Activated T-helper 17 cell treated with anti-CD3 and anti-CD28 coated beads, Interleukin-2, amount 50 U/mL, for 72 hours (primary cell): ENCODE results near the gene PKLR. TPM values are rescaled to one million over a fixed set of nuclear protein-coding genes. Genes with fewer than 3 reads are reported as not detected.
A peak's percentile ranks its signal among the peaks of the same experiment; 100 is the strongest.

Source experiments
- ATAC-seq: fragments of 150-1000 bp; cut with Tn5 transposase; replicated peaks from 2 replicates; pipeline ENCODE4 v1.10.0; 2021; ENCODE audit warnings: mild to moderate bottlenecking, moderate library complexity
- H3K27ac Mint-ChIP-seq: one replicate; pipeline ENCODE4 v1.8.0; 2022; ENCODE audit warnings: mixed read lengths
- H3K27me3 Mint-ChIP-seq: one replicate; pipeline ENCODE4 v1.8.0; 2022; ENCODE audit warnings: mixed read lengths
- H3K36me3 Mint-ChIP-seq: one replicate; pipeline ENCODE4 v1.8.0; 2022; ENCODE audit warnings: low read depth, mild to moderate bottlenecking, mixed read lengths
- H3K4me1 Mint-ChIP-seq: one replicate; pipeline ENCODE4 v1.8.0; 2022; ENCODE audit warnings: mixed read lengths
- H3K4me3 Mint-ChIP-seq: one replicate; pipeline ENCODE4 v1.8.0; 2022; ENCODE audit warnings: mild to moderate bottlenecking, mixed read lengths
- H3K9me3 Mint-ChIP-seq: one replicate; pipeline ENCODE4 v1.8.0; 2022; ENCODE audit warnings: mixed read lengths
- total RNA-seq, 2 donors: library from RNA; stranded (reverse); gene quantifications; one replicate each; pipeline ENCODE4 v1.2.3, GENCODE V29; 2022

Gene PKLR
- total RNA-seq, 2 donors from 2014 or later: not detected

DNA sequence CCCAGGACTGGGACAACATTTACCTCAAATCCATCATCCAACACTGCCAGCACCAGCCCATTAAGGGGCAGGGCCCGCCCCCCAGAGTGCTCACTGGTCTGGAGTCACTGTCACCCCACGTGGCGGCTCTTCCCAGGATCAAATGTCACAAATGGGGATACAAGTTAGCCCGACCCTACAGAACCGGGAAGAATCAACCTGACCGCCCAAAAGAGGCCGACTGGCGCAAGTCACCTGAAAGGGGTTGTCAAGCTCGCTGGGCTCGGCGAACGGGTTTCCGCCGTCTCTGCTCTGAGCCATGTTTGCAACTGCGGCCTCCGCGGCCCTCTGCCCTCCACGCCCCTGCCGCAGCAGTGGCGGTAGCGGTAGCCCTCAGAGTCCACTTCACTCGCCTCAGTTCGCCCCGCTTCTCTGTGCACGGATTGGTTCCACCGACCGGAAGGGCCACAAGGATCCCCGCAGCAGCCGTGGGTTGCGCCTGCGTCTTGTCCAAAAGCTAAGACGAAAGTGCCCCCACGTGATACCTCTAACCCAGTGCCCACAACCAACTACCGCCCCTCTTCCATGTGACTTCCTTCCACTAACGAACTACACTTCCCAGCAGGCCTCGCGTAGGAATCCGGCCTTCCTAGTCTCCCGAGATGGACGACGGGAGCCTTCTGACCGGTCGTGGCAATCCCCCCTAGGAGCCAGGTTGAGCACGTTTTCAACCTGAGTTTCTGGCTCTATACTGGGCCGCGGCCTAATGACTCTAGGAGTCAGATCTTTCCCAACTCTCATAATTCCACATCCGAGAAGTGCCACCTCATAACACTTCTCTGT lies 39.2 kb downstream of the PKLR start, which contains the start of gene SCAMP3:
Gene SCAMP3 (minus strand): TSS at position 509 of the 822 bp plus-strand sequence. CDS start 209 bp downstream, at position 300.
- ATAC-seq: peak; percentile 97
- Mint-ChIP-seq H3K27ac (peak within 1 kb of the TSS; percentile 95), H3K4me3 (peak within 1 kb of the TSS; percentile 96), H3K36me3 (peaks cover 99% of the 10 kb centered on the region), H3K27me3 (no peaks in the 10 kb centered on the region), H3K9me3 (no peaks in the 10 kb centered on the region), H3K4me1 (peaks cover 19% of the 10 kb centered on the region)

DNA sequence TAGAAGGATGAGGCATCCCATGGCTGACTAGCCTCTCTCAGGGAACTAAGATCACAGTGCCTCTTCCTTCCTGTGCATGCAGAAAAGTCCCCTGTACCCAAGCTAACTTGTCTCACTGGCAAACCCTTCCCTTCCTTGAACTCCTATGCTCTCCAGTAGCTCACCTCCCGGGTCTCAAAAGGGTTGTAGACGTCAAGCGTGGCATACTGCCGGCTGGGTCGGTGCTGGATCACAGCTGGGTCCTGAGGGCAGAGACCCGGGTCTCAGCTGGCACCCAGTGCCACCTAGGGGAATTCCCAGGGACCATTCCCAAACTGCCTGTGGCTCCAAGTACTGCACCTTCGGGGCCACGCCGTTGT lies 39.8 kb downstream of the PKLR start:
- peaks cover 99% of the 10 kb centered on the region for H3K36me3 Mint-ChIP-seq
- H3K4me1 Mint-ChIP-seq: peaks cover 24% of the 10 kb centered on the region
- no peaks in the 10 kb centered on the region for H3K27me3 Mint-ChIP-seq
- ATAC-seq: peak; percentile 20
- peak overlapping the region; percentile 96 for H3K4me3 Mint-ChIP-seq
- peak overlapping the region; percentile 95 for H3K27ac Mint-ChIP-seq
- no peaks in the 10 kb centered on the region for H3K9me3 Mint-ChIP-seq

DNA sequence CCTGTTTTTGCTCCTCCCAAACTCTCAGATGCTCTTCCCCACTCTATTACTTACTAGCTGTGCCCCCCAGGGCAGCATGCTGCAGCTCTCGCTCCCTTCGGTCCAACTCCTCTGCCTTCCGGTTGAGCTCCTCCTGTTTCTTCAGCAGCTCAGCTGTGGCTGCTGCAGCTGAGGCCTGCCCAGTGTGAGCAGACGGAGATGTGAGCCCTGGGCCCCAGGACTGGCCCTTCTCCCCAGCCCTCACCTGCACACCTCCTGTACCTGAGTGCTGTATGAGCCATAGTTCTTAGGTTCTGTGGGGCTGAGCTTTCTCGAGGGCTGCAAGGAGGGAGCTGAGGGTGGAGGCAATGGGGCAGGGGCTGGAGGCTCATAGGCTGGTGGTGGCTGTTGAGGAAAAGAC lies 41.0 kb downstream of the PKLR start:
- peak overlapping the region; percentile 95 for H3K27ac Mint-ChIP-seq

DNA sequence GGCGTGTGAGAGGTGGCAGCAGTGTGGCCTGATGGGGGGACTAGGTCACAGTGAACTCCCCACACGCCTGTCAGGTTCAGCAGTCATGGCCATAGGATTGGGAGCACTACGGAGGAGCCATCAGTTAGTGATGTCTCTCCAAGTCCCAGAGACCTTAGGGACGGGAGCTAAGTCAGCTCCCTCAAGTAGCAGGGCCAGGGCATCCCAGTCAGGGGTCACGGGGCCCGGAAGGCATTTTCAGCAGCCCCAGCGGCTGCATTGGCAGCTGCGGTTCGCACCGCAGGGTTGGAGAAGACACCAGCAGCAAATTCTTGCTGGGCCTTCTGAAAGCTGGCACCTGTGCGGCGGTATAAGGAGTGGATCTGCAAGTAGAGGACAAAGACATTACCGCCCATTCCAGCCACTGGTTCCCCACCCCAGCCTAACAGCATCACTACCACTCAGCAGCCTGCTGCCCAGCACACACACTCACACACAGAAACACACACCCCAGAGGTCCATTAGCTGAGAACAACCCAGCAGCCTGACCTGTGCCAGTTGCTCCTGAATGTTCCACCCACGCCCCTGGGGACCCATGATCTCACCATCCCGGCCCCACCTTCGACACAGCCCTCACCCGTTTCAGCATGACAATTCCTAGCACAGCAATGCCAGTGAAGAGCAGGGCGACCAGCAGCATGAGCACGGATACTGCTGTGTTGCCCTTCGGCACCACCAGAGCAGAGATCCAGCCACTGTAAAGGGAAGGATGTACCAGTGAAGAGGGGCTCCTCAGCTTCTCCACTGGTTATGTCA lies 45.0 kb downstream of the PKLR start:
- no peak for ATAC-seq
- Mint-ChIP-seq H3K4me3 (peak overlapping the region; percentile 84), H3K27me3 (no peaks in the 10 kb centered on the region), H3K9me3 (no peaks in the 10 kb centered on the region), H3K27ac (peak overlapping the region; percentile 56), H3K4me1 (peaks cover 31% of the 10 kb centered on the region), H3K36me3 (peaks cover 59% of the 10 kb centered on the region)

More for the DNA sequence above, 41.0 kb downstream of the PKLR start:
- no peaks in the 10 kb centered on the region for H3K27me3 Mint-ChIP-seq
- ATAC-seq: no peak
- no peaks in the 10 kb centered on the region for H3K9me3 Mint-ChIP-seq
- peak overlapping the region; percentile 96 for H3K4me3 Mint-ChIP-seq
- peaks cover 99% of the 10 kb centered on the region for H3K36me3 Mint-ChIP-seq
- H3K4me1 Mint-ChIP-seq: peaks cover 21% of the 10 kb centered on the region

DNA sequence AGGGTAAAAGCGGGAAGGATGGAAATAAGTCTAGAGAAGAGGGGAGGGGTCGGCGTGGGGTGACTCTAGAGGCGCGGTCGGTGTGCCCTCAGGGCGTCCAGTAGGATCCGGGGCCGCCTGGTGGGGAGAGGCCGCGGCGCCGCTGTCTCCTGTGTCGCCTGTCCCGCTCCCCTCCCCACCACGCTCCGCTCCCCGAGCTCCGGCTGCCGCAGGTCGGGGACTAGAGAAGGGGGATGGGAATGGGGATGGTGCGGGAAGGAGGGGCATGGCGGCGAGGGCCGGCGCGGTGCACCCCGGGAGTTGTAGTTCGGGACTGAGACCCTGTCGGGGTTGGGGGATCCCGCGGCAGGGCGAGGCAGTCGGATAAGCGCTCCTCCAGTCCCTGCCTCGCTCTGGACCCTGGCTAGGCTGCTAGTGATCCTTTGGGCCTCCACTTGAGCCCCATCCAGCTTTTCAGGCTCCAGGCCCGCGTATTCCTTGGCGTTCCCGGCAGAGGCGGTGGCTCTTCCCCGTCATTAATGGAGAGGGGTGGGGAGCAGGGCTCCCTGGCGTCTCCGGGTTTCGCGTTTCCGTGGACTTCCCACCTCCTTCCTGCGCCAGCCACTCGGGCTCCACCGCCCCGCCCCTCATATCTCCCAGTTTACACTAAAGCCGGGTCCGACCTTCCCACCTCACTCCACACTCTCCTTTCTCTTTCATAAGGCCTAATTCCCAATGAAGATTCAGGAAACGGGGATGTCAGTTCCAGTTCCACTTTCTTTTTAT lies 45.8 kb downstream of the PKLR start, which contains the start of gene ENTREP3:
Gene ENTREP3 (minus strand): TSS at position 241 of the 765 bp plus-strand sequence. CDS start 606 bp downstream, outside the sequence.
- Mint-ChIP-seq H3K36me3 (peaks cover 51% of the 10 kb centered on the region), H3K27ac (peak within 1 kb of the TSS; percentile 85), H3K4me1 (peaks cover 28% of the 10 kb centered on the region), H3K9me3 (no peaks in the 10 kb centered on the region), H3K4me3 (peak within 1 kb of the TSS; percentile 84), H3K27me3 (no peaks in the 10 kb centered on the region)
- peak; percentile 79 for ATAC-seq

DNA sequence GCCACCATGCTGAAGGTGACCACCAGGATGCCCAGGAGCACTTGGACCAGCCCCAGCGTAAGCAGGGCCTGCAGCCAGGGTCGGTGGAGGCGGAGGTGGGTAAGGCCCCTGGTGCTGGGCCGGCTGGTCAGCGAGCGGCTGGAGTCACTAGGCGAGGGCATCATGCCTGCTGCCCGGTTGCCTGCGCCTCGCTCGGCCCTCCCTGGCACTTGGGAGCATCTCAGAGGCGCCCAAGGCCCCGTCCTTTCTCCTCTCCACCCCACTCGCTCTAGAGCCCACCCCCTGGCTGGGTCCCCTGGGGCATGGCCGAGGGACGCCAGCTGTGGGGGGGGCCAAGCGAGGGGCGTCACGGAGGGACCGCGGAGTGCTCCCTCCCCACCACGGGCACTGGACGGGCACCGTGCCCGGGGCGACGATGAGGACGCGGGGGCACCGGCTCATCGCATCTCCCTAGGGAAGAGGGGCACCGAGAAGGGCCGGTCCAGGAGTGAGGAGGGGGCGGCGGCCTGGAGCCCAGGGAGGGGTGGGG lies 46.5 kb downstream of the PKLR start:
- Mint-ChIP-seq H3K36me3 (peaks cover 44% of the 10 kb centered on the region), H3K9me3 (no peaks in the 10 kb centered on the region), H3K4me3 (peak overlapping the region; percentile 84), H3K27ac (peak overlapping the region; percentile 85), H3K4me1 (peaks cover 24% of the 10 kb centered on the region), H3K27me3 (no peaks in the 10 kb centered on the region)
- ATAC-seq: peak; percentile 2

DNA sequence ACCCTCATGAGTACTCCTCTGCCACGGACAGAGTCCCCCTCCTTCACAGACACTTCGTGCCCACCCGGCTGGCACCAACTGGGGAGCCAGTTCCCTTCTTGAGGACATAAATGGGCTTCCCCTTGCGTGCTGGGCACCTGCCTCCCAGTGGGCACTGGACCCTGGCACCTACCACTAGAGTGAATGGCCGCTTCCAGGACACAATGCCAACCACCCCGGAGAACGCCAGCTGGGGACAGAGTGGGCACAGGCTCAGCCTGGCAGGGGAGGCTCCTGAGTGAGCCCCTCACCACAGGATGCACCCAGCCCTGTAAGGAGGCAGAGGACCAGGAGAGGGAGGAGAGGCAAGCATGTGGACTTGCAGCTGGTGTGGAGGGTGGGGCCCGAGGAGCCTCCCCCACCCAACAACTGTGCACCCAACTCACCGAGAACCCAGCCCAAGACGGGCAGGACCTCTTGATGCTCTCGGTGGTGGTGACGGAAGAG lies 47.0 kb downstream of the PKLR start:
- H3K27me3 Mint-ChIP-seq: no peaks in the 10 kb centered on the region
- ATAC-seq: no peak
- H3K4me3 Mint-ChIP-seq: peak overlapping the region; percentile 84
- no peaks in the 10 kb centered on the region for H3K9me3 Mint-ChIP-seq
- peaks cover 39% of the 10 kb centered on the region for H3K36me3 Mint-ChIP-seq
- H3K4me1 Mint-ChIP-seq: peaks cover 24% of the 10 kb centered on the region
- peak overlapping the region; percentile 85 for H3K27ac Mint-ChIP-seq

DNA sequence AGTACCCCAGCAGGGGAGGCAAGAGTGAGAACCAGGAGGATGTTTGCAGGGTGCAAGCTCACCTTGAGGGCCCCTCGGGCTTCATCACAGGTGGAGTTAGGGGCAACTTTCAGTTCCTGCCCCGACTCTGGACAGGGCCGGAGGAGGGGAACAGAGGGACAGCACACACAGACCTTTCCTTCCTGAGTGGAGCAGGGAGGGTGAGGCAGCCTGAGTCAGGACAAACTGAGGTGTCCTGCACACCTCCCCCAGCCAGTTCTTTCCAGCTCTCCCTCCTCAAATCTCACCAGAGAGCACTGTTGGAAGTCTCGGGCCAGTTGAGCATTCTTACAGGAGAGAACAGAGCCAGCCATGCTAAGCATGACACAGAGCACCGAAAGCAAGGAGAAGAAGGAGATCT lies 47.4 kb downstream of the PKLR start:
- H3K4me3 Mint-ChIP-seq: peak overlapping the region; percentile 84
- peaks cover 34% of the 10 kb centered on the region for H3K36me3 Mint-ChIP-seq
- no peaks in the 10 kb centered on the region for H3K9me3 Mint-ChIP-seq
- ATAC-seq: no peak
- peak overlapping the region; percentile 85 for H3K27ac Mint-ChIP-seq
- H3K4me1 Mint-ChIP-seq: peaks cover 24% of the 10 kb centered on the region
- no peaks in the 10 kb centered on the region for H3K27me3 Mint-ChIP-seq

DNA sequence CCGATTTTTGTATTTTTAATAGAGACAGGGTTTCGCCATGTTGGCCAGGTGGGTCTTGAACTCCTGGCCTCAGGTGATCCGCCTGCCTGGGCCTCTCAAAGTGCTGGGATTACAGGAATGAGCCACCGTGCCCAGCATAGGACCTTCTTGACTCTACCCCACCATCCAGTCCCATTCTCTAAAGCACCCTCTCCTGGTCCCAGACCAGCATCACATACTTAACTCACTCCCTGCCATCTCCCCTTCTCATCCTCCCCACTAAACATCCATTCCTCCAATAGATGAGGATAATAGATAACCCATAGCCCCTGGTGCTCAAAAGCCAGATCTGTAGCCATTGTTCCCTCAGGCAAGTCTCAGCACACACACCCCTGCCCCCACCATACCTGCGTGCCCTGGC lies 48.0 kb downstream of the PKLR start:
- Mint-ChIP-seq H3K27ac (peak overlapping the region; percentile 85), H3K4me1 (peaks cover 24% of the 10 kb centered on the region), H3K36me3 (peaks cover 28% of the 10 kb centered on the region), H3K9me3 (no peaks in the 10 kb centered on the region), H3K4me3 (peak overlapping the region; percentile 84), H3K27me3 (no peaks in the 10 kb centered on the region)
- ATAC-seq: no peak

DNA sequence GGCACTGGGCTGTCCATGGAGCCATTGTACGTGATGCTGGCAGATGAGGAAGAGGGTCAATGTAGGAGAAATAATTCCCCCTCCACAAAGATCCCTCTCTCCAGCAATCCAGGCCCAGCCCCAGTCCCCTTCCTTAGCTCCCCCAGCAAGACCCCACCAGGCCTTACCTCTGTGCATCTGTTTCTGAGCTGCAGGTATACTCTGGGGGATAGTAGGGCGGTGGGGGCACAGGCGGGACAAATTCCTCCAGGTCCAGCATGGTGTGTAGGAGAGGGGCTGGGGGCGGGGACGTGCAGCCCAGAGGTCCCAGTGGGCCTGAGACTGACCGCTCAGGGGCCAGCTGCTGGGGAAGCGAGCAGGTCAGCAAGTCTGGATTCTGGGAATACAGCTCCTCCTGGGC lies 49.7 kb downstream of the PKLR start:
- ATAC-seq: no peak
- H3K4me1 Mint-ChIP-seq: peaks cover 18% of the 10 kb centered on the region
- H3K36me3 Mint-ChIP-seq: peaks cover 14% of the 10 kb centered on the region
- no peak overlapping the region for H3K27ac Mint-ChIP-seq
- no peaks in the 10 kb centered on the region for H3K27me3 Mint-ChIP-seq
- H3K4me3 Mint-ChIP-seq: peak overlapping the region; percentile 30
- no peaks in the 10 kb centered on the region for H3K9me3 Mint-ChIP-seq

DNA sequence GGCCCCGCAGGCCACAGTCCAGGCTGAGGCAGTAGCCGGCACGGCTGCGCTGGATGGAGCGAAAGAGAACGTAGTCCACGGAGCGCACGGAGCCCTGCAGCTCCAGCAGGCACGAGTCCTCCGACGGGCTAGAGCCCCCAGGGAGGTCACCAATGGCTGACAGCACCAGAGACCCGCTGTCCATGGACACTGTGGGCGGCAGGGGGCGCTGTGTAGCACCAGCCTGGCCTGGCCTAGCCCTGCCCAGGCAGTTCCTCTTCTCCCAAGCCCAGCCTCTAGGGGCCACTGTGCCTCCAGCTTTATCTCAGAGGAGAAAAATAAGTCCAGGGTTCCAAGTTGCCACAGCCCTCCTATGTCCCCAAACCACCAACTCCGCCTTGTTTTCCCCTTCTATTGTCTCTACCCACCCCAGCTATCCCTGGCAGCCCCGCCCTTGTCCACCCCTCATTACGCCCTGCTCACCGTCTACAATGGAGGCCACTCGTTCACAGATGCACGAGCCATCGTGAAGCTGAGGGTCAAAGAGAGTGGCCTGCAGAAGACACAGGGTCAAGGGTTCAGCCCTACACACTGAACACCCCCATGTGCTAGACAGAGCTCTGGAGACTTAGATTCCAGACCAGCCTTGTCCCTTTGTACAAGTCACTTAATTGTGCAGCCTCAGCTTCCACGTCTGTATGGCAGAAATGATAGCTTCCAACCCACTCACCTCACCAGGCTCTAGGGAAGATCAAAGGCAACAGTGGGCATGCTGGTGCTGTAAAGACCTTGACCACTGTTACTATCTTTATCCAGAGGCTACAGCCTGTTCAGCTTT lies 50.4 kb downstream of the PKLR start:
- ATAC-seq: peak; percentile 97
- Mint-ChIP-seq H3K27ac (peak overlapping the region; percentile 61), H3K36me3 (peaks cover 10% of the 10 kb centered on the region), H3K4me1 (peaks cover 18% of the 10 kb centered on the region), H3K27me3 (no peaks in the 10 kb centered on the region), H3K4me3 (peak overlapping the region; percentile 30), H3K9me3 (no peaks in the 10 kb centered on the region)

DNA sequence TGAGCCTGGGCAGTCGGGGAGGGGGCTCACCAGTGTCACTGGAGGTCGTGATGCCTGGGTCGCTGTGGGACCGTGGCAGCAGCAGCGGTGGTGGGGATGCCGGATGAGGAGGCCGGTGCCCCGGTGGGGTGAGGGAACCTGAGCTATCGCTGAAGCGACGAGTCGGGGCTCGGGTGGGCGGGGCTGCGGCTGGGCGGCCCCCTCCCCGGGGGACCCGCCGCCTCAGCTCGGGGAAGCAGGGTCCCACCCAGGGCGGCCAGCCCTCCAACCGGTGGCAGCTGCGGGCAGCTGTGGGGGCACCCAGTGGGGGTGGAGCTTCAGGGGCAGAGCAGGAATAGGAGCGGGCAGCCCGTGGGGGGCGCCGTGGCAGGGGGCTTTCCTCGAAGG lies 51.0 kb downstream of the PKLR start:
- peaks cover 18% of the 10 kb centered on the region for H3K4me1 Mint-ChIP-seq
- H3K27ac Mint-ChIP-seq: no peak overlapping the region
- ATAC-seq: peak; percentile 2
- H3K27me3 Mint-ChIP-seq: no peaks in the 10 kb centered on the region
- peak overlapping the region; percentile 44 for H3K4me3 Mint-ChIP-seq
- H3K36me3 Mint-ChIP-seq: peaks cover 4% of the 10 kb centered on the region
- no peaks in the 10 kb centered on the region for H3K9me3 Mint-ChIP-seq
